Endothelial cell of umbilical vein (primary cell): ENCODE measurements around the gene NCKAP5.

Experiments
- EZH2 ChIP-seq: IDR thresholded peaks from 2 replicates; pipeline ENCODE4 v1.6.1; 2012; ENCODE audit warnings: borderline replicate concordance, low read depth, mild to moderate bottlenecking, moderate library complexity, low read length, inconsistent platforms; ENCODE audit not compliant: severe bottlenecking
- FOS ChIP-seq: IDR thresholded peaks from 2 replicates; pipeline ENCODE4 v1.6.1; 2011; ENCODE audit warnings: mild to moderate bottlenecking, low read length, moderate library complexity, borderline replicate concordance; ENCODE audit not compliant: insufficient read depth
- GATA2 ChIP-seq: IDR thresholded peaks from 2 replicates; pipeline ENCODE4 v1.7.0; 2011; ENCODE audit warnings: low read depth, mild to moderate bottlenecking, moderate library complexity, mixed read lengths, low read length; ENCODE audit not compliant: insufficient read length, insufficient read depth
- JUN ChIP-seq: IDR thresholded peaks from 2 replicates; pipeline ENCODE4 v1.6.1; 2011; ENCODE audit warnings: borderline replicate concordance, low read depth; ENCODE audit not compliant: insufficient read length, insufficient read depth
- MYC ChIP-seq: IDR thresholded peaks from one replicate; pipeline ENCODE4 v1.6.1; 2011; ENCODE audit warnings: mild to moderate bottlenecking, low read depth, low read length
- POLR2A ChIP-seq: IDR thresholded peaks from 2 replicates; pipeline ENCODE4 v1.6.1; 2012; ENCODE audit warnings: low read depth, mild to moderate bottlenecking, control low read depth, low read length
- POLR2AphosphoS5 ChIP-seq: IDR thresholded peaks from 2 replicates; pipeline ENCODE4 v1.6.1; 2012; ENCODE audit warnings: low read depth, mild to moderate bottlenecking, control low read depth, low read length, moderate library complexity; ENCODE audit not compliant: insufficient read depth
- TF ChIP-seq, protein P1 (sequence below), 2 donors: IDR thresholded peaks; 1 replicate in 1 of 2; 2 replicates in 1 of 2; pipeline ENCODE4 v1.5.1; 2011; ENCODE audit warnings: low read length in 2 of 2, mild to moderate bottlenecking in 2 of 2, moderate library complexity in 2 of 2, control low read depth in 1 of 2, inconsistent platforms in 1 of 2, low read depth in 1 of 2; ENCODE audit not compliant: insufficient read depth in 1 of 2; ENCODE audit errors: extremely low read depth in 1 of 2
- TF ChIP-seq, protein P2 (sequence below): IDR thresholded peaks from 2 replicates; pipeline ENCODE4 v1.6.1; 2011; ENCODE audit not compliant: insufficient read depth, insufficient read length

DNA sequence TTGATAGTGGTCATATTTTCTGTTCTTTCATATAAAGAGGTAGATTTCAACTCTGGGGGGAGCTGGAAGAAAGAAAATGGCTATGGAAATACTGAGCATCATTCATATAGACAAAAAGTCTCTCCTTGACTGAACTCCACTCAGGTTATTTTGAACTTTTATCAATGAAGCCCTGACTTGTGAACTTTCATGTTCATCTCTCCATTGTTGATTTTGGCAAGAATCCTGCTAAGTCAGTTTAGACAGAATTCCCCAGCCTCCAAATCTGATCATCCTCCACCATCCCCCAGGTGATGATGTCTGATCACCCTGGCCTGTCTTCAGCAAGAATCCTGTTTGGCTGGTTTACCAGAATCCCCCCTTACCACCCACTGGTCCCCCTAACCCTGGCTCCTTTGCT lies 395.0 kb downstream of the NCKAP5 start:
- TF ChIP-seq MYC (no peak), EZH2 (no peak), POLR2A (no peak), FOS (no peak), POLR2AphosphoS5 (no peak), JUN (no peak), GATA2 (no peak)
- TF ChIP-seq, protein P1, sequence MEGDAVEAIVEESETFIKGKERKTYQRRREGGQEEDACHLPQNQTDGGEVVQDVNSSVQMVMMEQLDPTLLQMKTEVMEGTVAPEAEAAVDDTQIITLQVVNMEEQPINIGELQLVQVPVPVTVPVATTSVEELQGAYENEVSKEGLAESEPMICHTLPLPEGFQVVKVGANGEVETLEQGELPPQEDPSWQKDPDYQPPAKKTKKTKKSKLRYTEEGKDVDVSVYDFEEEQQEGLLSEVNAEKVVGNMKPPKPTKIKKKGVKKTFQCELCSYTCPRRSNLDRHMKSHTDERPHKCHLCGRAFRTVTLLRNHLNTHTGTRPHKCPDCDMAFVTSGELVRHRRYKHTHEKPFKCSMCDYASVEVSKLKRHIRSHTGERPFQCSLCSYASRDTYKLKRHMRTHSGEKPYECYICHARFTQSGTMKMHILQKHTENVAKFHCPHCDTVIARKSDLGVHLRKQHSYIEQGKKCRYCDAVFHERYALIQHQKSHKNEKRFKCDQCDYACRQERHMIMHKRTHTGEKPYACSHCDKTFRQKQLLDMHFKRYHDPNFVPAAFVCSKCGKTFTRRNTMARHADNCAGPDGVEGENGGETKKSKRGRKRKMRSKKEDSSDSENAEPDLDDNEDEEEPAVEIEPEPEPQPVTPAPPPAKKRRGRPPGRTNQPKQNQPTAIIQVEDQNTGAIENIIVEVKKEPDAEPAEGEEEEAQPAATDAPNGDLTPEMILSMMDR (IDR thresholded peaks at IDR 0.05; ENCODE audit: extremely low read depth in 1 of 2, insufficient read depth in 1 of 2, low read depth in 1 of 2, low read length in 2 of 2) = no peak
- TF ChIP-seq, protein P2, sequence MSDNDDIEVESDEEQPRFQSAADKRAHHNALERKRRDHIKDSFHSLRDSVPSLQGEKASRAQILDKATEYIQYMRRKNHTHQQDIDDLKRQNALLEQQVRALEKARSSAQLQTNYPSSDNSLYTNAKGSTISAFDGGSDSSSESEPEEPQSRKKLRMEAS = no peak
